GM12891 (cell line): ENCODE results near the gene LCOR.
"Not testable (repeated sequence)": the region's sequence is repeated elsewhere in the genome, so short reads cannot be mapped to it uniquely, and the experiment has no call there.

ENCODE experiments used
- DNase-seq: peaks from one replicate; pipeline ENCODE4 v3.0.0; 2011; ENCODE audit warnings: low spot score; ENCODE audit not compliant: insufficient read length
- FAIRE-seq: peaks from 2 replicates; lab custom pipeline; 2011; peaks lifted over from hg19 to GRCh38; lab: Jason Lieb, UNC
- PAX5 ChIP-seq: IDR thresholded peaks from 2 replicates; pipeline ENCODE4 v1.6.1; 2011; ENCODE audit warnings: low read length, moderate library complexity, mild to moderate bottlenecking; ENCODE audit not compliant: insufficient read depth, severe bottlenecking
- POLR2A ChIP-seq: IDR thresholded peaks from 2 replicates; pipeline ENCODE4 v1.6.1; 2011; ENCODE audit warnings: low read depth, low read length, control low read depth
- POLR2AphosphoS5 ChIP-seq: IDR thresholded peaks from 2 replicates; pipeline ENCODE4 v1.6.1; 2011; ENCODE audit warnings: low read depth, low read length, control low read depth
- POU2F2 ChIP-seq: IDR thresholded peaks from 2 replicates; pipeline ENCODE4 v1.6.1; 2011; ENCODE audit warnings: low read depth, mild to moderate bottlenecking, control low read depth, low read length, moderate library complexity
- SPI1 ChIP-seq: IDR thresholded peaks from 2 replicates; pipeline ENCODE4 v1.6.1; 2011; ENCODE audit warnings: low read depth, low read length, control low read depth
- TAF1 ChIP-seq: IDR thresholded peaks from 2 replicates; pipeline ENCODE4 v1.6.1; 2011; ENCODE audit warnings: low read depth, low read length, control low read depth

The LCOR gene

GRCh38 chr10:97028126-97028831 lies 196.2 kb downstream of the LCOR start:
- TF ChIP-seq TAF1, result no peak
- no peak for TF ChIP-seq POU2F2
- TF ChIP-seq SPI1, result no peak
- TF ChIP-seq POLR2AphosphoS5, result no peak
- no peak for TF ChIP-seq POLR2A
- TF ChIP-seq PAX5, result no peak
- FAIRE-seq, result no peak
- DNase-seq, result no peak

GRCh38 chr10:97028832-97029178 lies 196.7 kb downstream of the LCOR start:
- TF ChIP-seq SPI1, result no peak
- FAIRE-seq (no peak), DNase-seq (no peak)

- DNase-seq (no peak), FAIRE-seq (no peak)
- TF ChIP-seq POLR2AphosphoS5 (no peak), PAX5 (no peak), POLR2A (no peak), TAF1 (no peak), SPI1 (no peak), POU2F2 (no peak)
Observed at GRCh38 chr10:97029271-97029670, 197.2 kb downstream of the LCOR start.

GRCh38 chr10:97030894-97031293 lies 198.8 kb downstream of the LCOR start:
- DNase-seq (no peak), FAIRE-seq (no peak)
- no peak for TF ChIP-seq POLR2A

GRCh38 chr10:97031459-97031858 lies 199.4 kb downstream of the LCOR start:
- TF ChIP-seq POLR2AphosphoS5 (no peak), POLR2A (no peak), SPI1 (no peak), TAF1 (no peak), PAX5 (no peak), POU2F2 (no peak)
- DNase-seq (no peak), FAIRE-seq (no peak)

- TF ChIP-seq POU2F2 (no peak), PAX5 (no peak), TAF1 (no peak), SPI1 (no peak), POLR2AphosphoS5 (no peak), POLR2A (no peak)
- FAIRE-seq, result no peak
- no peak for DNase-seq
Observed at GRCh38 chr10:97032624-97033023, 200.5 kb downstream of the LCOR start.

GRCh38 chr10:97033841-97034240 lies 201.7 kb downstream of the LCOR start:
- DNase-seq, FAIRE-seq: not testable (repeated sequence)

- TF ChIP-seq POLR2AphosphoS5, result no peak
- TF ChIP-seq PAX5, result no peak
- FAIRE-seq (no peak), DNase-seq (no peak)
Observed at GRCh38 chr10:97034301-97034700, 202.2 kb downstream of the LCOR start.

GRCh38 chr10:97034958-97035769 lies 203.1 kb downstream of the LCOR start:
- FAIRE-seq (no peak), DNase-seq (no peak)

GRCh38 chr10:97037365-97038361 lies 205.6 kb downstream of the LCOR start:
- DNase-seq, result peak; percentile 72
- TF ChIP-seq SPI1, result no peak
- no peak for TF ChIP-seq POLR2A
- no peak for TF ChIP-seq POLR2AphosphoS5
- no peak for TF ChIP-seq TAF1
- no peak for TF ChIP-seq PAX5
- TF ChIP-seq POU2F2, result no peak
- peak; percentile 97 for FAIRE-seq

More at GRCh38 chr10:97034958-97035769, 203.1 kb downstream of the LCOR start:
- TF ChIP-seq TAF1 (no peak), PAX5 (no peak), POLR2AphosphoS5 (no peak), POLR2A (no peak), POU2F2 (no peak), SPI1 (no peak)
